ENCODE results near the gene REXO4. TPM values are rescaled to one million over a fixed set of nuclear protein-coding genes. Genes with fewer than 3 reads are reported as not detected.

Gene REXO4
- total RNA-seq, 1 donor: 9.0 TPM

DNA sequence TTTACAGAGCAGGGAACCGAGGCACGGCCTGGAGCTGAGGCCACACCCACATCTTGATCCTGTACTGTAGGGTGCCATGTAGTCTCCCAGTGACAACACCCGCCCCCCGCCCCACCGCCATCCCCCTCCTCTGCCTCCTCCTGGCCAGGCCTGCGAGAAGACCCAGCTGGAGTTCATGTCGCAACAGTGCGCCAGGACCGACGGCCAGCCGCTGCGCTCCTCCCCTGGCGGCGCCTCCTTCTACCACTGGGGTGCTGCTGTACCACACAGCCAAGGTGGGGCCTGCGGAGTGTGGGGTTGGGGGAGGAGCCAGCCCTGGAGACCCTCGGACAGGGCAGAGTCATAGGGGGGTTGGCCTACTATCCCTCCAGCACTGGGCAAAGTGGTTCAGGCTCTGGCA lies 18.9 kb upstream of the REXO4 start:
- H3K4me3 ChIP-seq (ENCODE audit: low read length): no peak overlapping the region
- H3K4me1 ChIP-seq (ENCODE audit: insufficient read depth, low read length): peaks cover 4% of the 10 kb centered on the region
- no peaks in the 10 kb centered on the region for H3K27me3 ChIP-seq (ENCODE audit: insufficient read depth, low read length)
- H3K9me3 ChIP-seq (ENCODE audit: low read depth, low read length): no peaks in the 10 kb centered on the region

DNA sequence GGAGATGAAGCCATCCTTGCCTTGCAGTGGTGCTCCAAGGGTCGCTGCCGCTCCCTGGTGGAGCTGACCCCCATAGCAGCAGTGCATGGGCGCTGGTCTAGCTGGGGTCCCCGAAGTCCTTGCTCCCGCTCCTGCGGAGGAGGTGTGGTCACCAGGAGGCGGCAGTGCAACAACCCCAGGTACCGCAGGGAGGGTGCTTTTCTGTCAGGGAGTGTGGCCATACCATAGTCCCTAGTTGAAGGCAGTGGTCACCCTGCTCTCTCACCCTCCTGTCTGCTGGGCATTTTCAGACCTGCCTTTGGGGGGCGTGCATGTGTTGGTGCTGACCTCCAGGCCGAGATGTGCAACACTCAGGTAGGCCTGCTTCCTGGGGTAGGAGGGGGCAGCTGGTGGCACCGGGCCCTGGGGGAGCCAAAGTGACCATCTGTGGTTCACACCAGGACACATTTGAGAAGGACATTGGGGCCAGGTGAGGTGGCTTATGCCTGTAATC lies 15.6 kb upstream of the REXO4 start:
- Histone ChIP-seq H3K9me3 (ENCODE audit: low read depth, low read length) (no peaks in the 10 kb centered on the region), H3K27me3 (ENCODE audit: insufficient read depth, low read length) (no peaks in the 10 kb centered on the region), H3K4me1 (ENCODE audit: insufficient read depth, low read length) (no peaks in the 10 kb centered on the region), H3K4me3 (ENCODE audit: low read length) (no peak overlapping the region)

DNA sequence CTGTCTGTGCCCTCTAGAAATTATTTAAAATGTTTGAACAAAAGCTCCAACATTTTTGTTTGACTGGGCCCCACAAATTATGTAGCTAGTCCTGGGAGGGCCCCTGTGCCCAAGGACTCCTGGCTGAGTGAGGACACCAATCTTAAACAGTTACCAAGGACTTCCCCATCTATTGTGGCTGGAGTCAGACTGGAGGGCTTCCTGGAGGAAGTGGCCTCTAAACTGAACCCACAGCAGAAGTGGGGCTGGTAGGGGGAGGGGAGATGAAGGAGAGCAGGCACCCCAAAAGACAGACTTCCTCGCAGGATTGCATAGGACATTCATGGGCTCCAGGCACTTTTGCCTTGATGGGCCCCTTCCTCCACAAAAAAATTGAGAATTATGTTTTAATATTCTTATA lies 12.4 kb upstream of the REXO4 start:
- Histone ChIP-seq H3K4me3 (ENCODE audit: low read length) (no peak overlapping the region), H3K4me1 (ENCODE audit: insufficient read depth, low read length) (peaks cover 3% of the 10 kb centered on the region), H3K27me3 (ENCODE audit: insufficient read depth, low read length) (peaks cover 9% of the 10 kb centered on the region), H3K9me3 (ENCODE audit: low read depth, low read length) (no peaks in the 10 kb centered on the region)

DNA sequence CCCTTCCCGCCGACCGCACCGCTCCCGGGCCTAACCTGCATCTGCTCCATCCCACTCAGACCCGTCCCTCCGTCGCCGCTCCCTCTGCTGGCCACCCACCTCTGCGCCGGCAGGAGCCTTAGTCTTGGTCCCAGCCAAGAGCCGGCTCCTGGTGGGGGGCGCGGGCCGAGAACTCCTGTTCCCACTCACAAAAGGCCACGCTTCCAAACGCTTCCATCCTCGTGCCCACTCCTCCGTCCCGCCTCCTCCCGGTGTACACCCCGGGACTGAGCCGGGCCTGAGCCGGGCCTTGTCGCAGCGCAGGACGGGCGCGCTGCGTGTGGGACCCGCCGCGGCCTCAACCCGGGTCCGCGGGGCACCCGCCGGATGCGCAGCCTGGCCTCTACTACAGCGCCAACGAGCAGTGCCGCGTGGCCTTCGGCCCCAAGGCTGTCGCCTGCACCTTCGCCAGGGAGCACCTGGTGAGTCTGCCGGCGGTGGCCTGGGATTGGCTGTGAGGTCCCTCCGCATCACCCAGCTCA lies 11.9 kb upstream of the REXO4 start:
- no peak overlapping the region for H3K4me3 ChIP-seq (ENCODE audit: low read length)
- peaks cover 3% of the 10 kb centered on the region for H3K4me1 ChIP-seq (ENCODE audit: insufficient read depth, low read length)
- H3K9me3 ChIP-seq (ENCODE audit: low read depth, low read length): no peaks in the 10 kb centered on the region

DNA sequence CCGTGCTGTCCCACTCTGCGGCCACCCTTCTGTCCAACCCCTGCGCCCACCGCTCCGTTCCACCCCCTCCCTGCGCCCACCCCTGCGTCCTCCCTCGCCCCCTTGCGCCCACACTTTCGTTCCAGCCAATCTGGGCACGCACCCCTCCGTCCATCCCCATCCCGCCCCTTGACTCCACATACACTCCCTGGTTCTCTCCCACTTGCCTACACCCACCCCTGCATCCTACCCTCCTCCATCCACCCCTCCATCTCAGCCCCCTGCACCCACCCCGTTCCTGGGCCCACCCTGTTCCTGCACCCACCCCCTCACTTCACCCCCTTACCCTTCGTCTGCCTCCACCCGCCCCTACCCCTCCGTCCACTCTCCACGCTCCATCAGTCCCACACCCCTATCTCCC lies 11.4 kb upstream of the REXO4 start:
- Histone ChIP-seq H3K27me3 (ENCODE audit: insufficient read depth, low read length) (peaks cover 9% of the 10 kb centered on the region), H3K4me1 (ENCODE audit: insufficient read depth, low read length) (peaks cover 3% of the 10 kb centered on the region), H3K9me3 (ENCODE audit: low read depth, low read length) (no peaks in the 10 kb centered on the region), H3K4me3 (ENCODE audit: low read length) (no peak overlapping the region)

More for the DNA sequence above, 11.9 kb upstream of the REXO4 start:
- H3K27me3 ChIP-seq (ENCODE audit: insufficient read depth, low read length): peaks cover 9% of the 10 kb centered on the region

GRCh38 chr9:133428617-133429101 lies 10.8 kb upstream of the REXO4 start:
- Histone ChIP-seq H3K9me3 (ENCODE audit: low read depth, low read length) (no peaks in the 10 kb centered on the region), H3K4me1 (ENCODE audit: insufficient read depth, low read length) (peaks cover 3% of the 10 kb centered on the region), H3K27me3 (ENCODE audit: insufficient read depth, low read length) (peaks cover 9% of the 10 kb centered on the region), H3K4me3 (ENCODE audit: low read length) (no peak overlapping the region)

- H3K9me3 ChIP-seq (ENCODE audit: low read depth, low read length): no peaks in the 10 kb centered on the region
- H3K4me3 ChIP-seq (ENCODE audit: low read length): no peak overlapping the region
- peaks cover 3% of the 10 kb centered on the region for H3K4me1 ChIP-seq (ENCODE audit: insufficient read depth, low read length)
- peaks cover 9% of the 10 kb centered on the region for H3K27me3 ChIP-seq (ENCODE audit: insufficient read depth, low read length)
These were observed 10.0 kb upstream of the REXO4 start for GRCh38 chr9:133427658-133428348.

GRCh38 chr9:133426011-133426410 lies 8.2 kb upstream of the REXO4 start:
- Histone ChIP-seq H3K27me3 (ENCODE audit: insufficient read depth, low read length) (peaks cover 9% of the 10 kb centered on the region), H3K9me3 (ENCODE audit: low read depth, low read length) (no peaks in the 10 kb centered on the region), H3K4me3 (ENCODE audit: low read length) (no peak overlapping the region), H3K4me1 (ENCODE audit: insufficient read depth, low read length) (peaks cover 3% of the 10 kb centered on the region)

DNA sequence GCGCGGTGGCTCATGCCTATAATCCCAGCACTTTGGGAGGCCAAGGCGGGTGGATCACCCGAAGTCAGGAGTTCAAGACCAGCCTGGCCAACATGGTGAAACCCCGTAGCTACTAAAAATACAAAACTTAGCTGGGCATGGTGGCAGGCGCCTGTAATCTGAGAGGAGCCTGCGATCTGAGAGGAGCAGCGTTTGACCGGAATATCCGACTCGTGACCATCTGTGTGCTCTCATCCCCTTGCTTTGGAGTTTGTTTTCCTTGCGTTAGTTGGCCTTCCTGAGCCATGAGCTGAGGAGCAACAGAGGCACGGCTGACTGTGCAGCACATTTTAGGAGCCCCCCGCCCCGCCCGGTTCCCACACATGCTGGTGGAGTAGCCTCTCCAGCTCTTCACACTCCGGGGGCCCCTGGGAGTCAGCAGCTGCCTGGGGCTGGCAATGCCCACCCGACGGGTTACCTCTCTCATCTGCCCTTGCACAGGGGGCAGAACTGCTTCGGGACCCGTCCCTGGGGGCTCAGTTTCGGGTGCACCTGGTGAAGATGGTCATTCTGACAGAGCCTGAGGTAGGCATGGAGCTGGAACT lies 7.3 kb upstream of the REXO4 start:
- Histone ChIP-seq H3K4me3 (ENCODE audit: low read length) (no peak overlapping the region), H3K4me1 (ENCODE audit: insufficient read depth, low read length) (peaks cover 3% of the 10 kb centered on the region), H3K9me3 (ENCODE audit: low read depth, low read length) (no peaks in the 10 kb centered on the region), H3K27me3 (ENCODE audit: insufficient read depth, low read length) (peaks cover 9% of the 10 kb centered on the region)

DNA sequence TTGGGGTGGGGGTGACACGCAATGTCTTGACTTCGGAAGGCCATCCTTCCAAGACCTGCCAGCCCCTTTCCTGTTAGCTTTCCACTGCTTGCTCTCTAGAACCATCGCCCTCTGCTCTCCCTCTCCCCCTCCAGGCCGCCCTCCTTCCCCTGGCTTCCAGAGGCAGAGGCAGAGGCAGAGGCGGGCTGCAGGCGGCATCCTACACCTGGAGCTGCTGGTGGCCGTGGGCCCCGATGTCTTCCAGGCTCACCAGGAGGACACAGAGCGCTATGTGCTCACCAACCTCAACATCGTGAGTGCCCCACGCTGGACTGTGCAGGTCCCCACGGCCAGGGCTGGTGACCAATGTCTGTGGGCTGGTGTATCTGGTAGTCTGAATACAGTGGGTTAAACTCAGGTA lies 6.4 kb upstream of the REXO4 start:
- Histone ChIP-seq H3K4me1 (ENCODE audit: insufficient read depth, low read length) (peaks cover 3% of the 10 kb centered on the region), H3K4me3 (ENCODE audit: low read length) (no peak overlapping the region), H3K9me3 (ENCODE audit: low read depth, low read length) (no peaks in the 10 kb centered on the region), H3K27me3 (ENCODE audit: insufficient read depth, low read length) (peaks cover 9% of the 10 kb centered on the region)

DNA sequence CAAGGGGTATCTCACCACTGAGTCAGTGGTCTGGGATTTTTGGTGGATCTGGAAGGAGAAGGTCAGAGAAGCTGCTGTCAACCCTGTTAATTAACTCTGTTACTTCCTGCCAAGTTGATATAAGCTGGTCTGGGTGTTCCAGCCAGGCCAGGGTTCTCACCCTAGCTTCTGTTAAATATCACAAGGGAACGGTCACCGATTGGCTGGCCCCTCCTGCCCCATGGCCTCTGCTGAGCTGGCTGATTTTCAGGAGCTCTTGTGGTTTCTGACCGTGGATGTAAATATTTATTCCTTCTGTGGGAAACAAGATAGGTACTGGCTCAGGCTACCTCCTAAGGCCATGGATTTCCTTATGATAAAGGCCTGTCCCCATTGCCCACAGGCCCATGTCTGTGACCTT lies 5.4 kb upstream of the REXO4 start:
- Histone ChIP-seq H3K4me1 (ENCODE audit: insufficient read depth, low read length) (peaks cover 10% of the 10 kb centered on the region), H3K9me3 (ENCODE audit: low read depth, low read length) (no peaks in the 10 kb centered on the region), H3K27me3 (ENCODE audit: insufficient read depth, low read length) (peaks cover 9% of the 10 kb centered on the region)

GRCh38 chr9:133421615-133422542 lies 4.1 kb upstream of the REXO4 start, which contains the start of gene ADAMTS13:
ADAMTS13 (plus strand) TSS chr9:133422367; CDS start chr9:133422444, 77 bp downstream.
- no peaks in the 10 kb centered on the region for H3K9me3 ChIP-seq (ENCODE audit: low read depth, low read length)
- no peak within 1 kb of the TSS for H3K4me3 ChIP-seq (ENCODE audit: low read length)
- H3K4me1 ChIP-seq (ENCODE audit: insufficient read depth, low read length): peaks cover 14% of the 10 kb centered on the region
- H3K27me3 ChIP-seq (ENCODE audit: insufficient read depth, low read length): no peaks in the 10 kb centered on the region

More for the DNA sequence above, 5.4 kb upstream of the REXO4 start:
- no peak overlapping the region for H3K4me3 ChIP-seq (ENCODE audit: low read length)

DNA sequence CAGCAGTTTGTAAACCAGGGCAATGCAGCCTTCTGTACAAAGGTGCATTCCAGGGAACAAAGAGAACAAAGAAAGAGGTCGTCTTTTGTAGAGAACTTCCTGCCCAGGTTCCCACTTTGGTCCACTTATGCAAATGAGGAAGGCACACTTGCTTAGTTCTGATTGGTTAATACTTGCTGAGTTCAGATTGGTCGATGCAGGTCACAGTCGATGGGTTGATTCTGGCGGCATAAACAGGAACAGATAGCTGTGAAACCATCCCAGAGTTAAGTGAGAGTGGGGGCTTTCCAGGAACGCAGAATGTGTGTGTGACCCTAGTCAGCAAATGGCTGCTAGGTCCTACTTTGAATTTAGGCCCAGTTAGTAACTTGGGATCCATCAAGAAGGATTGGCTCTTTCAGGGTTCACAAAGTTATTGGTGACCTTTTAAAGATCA lies 2.6 kb upstream of the REXO4 start:
- no peaks in the 10 kb centered on the region for H3K27me3 ChIP-seq (ENCODE audit: insufficient read depth, low read length)
- H3K4me1 ChIP-seq (ENCODE audit: insufficient read depth, low read length): peaks cover 29% of the 10 kb centered on the region
- no peaks in the 10 kb centered on the region for H3K9me3 ChIP-seq (ENCODE audit: low read depth, low read length)
- H3K4me3 ChIP-seq (ENCODE audit: low read length): no peak overlapping the region

- Histone ChIP-seq H3K4me1 (ENCODE audit: insufficient read depth, low read length) (peaks cover 32% of the 10 kb centered on the region), H3K27me3 (ENCODE audit: insufficient read depth, low read length) (no peaks in the 10 kb centered on the region), H3K9me3 (ENCODE audit: low read depth, low read length) (no peaks in the 10 kb centered on the region), H3K4me3 (ENCODE audit: low read length) (no peak overlapping the region)
These were observed 1.2 kb upstream of the REXO4 start for GRCh38 chr9:133419005-133419404.

DNA sequence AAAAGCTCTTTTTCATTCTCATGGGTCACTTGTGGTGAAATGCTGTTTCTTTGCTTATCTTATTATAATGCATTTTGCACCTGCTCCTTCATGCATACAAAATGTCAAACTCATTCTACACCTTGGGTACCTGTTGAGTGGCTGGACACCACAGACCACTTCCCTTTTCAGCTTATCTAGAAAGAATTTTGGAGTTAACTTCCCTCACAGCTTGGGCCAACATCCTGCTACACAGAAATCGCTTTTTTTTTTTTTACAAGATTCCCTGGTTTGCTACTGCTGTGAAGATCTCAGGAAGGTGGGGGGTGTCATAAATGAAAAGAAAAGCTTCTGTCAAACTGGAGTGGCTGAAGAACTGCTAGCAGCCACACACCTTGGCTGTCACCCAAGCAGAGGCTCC lies 2.6 kb downstream of the REXO4 start:
- Histone ChIP-seq H3K4me3 (ENCODE audit: low read length) (no peak overlapping the region), H3K9me3 (ENCODE audit: low read depth, low read length) (no peaks in the 10 kb centered on the region), H3K27me3 (ENCODE audit: insufficient read depth, low read length) (no peaks in the 10 kb centered on the region), H3K4me1 (ENCODE audit: insufficient read depth, low read length) (peaks cover 32% of the 10 kb centered on the region)

Data from mononuclear cell (primary cell).